H1 (cell line): Measurements from ENCODE around the gene ARHGEF28. TPM values are rescaled to one million over a fixed set of nuclear protein-coding genes. Genes with fewer than 3 reads are reported as not detected.

Experiments
- polyA plus RNA-seq, 7 experiments: library from polyadenylated mRNA; depleted of rRNA in 3 of 7; stranded (reverse) in 5 of 7; unstranded in 2 of 7; fragments of >200 nt in 5 of 7; fragments of 200-250 nt in 2 of 7; gene quantifications; 1 replicate in 5 of 7; 2 replicates in 1 of 7; 4 replicates in 1 of 7; pipeline versions ENCODE4 v1.2.1 to v1.2.3, GENCODE V29; 2011 to 2013; ENCODE audit warnings: missing spikeins in 2 of 7, mixed read lengths in 2 of 7
- total RNA-seq: library from RNA; stranded (reverse); fragmentation: NEBNext Ultra II Directional; extraction: Animal tissue kit (Norgen Biotek cat#: 25700); gene quantifications from 2 replicates; pipeline ENCODE4 v1.2.1, GENCODE V29; 2021
- TF ChIP-seq, protein P1 (sequence below): fragments of 300-600 bp; sonication (generic); IDR thresholded peaks from 2 replicates; pipeline ENCODE4 v1.7.1; 2012; ENCODE audit warnings: low read length, moderate library complexity, mild to moderate bottlenecking, inconsistent platforms; ENCODE audit not compliant: insufficient replicate concordance
- TF ChIP-seq, protein P2 (sequence below): IDR thresholded peaks from 2 replicates; pipeline ENCODE4 v1.6.1; 2011; ENCODE audit warnings: low read length, improper control_type of control experiment
- TF ChIP-seq, protein P3 (sequence below): IDR thresholded peaks from 2 replicates; pipeline ENCODE4 v1.6.1; 2012; ENCODE audit warnings: inconsistent platforms

The ARHGEF28 gene
- total and polyA plus RNA-seq, 2 of the 8 experiments (the other 6 are each of a cell fraction or from before 2014, with no cell fraction given): 0.33 to 1.0 TPM

DNA sequence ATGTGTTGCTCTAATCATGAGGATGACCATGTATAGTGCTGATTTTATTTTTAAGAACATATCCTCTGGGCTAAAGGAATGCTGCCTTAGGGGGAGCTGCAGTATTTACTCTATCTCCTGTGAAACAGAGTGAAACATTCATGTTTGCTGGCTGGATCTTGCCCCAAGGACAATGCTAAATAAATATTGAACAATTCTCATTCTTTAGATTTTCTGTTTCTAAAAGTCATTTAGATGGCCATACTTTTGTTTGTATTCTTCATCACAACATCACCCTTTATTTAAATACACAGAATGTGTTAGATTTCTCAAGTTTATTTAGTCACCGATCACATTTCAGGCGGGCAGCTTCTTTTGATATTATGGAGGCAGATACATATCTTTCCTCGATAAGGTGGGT is 103.3 kb downstream of the ARHGEF28 start (continued):
- TF ChIP-seq, protein P1, sequence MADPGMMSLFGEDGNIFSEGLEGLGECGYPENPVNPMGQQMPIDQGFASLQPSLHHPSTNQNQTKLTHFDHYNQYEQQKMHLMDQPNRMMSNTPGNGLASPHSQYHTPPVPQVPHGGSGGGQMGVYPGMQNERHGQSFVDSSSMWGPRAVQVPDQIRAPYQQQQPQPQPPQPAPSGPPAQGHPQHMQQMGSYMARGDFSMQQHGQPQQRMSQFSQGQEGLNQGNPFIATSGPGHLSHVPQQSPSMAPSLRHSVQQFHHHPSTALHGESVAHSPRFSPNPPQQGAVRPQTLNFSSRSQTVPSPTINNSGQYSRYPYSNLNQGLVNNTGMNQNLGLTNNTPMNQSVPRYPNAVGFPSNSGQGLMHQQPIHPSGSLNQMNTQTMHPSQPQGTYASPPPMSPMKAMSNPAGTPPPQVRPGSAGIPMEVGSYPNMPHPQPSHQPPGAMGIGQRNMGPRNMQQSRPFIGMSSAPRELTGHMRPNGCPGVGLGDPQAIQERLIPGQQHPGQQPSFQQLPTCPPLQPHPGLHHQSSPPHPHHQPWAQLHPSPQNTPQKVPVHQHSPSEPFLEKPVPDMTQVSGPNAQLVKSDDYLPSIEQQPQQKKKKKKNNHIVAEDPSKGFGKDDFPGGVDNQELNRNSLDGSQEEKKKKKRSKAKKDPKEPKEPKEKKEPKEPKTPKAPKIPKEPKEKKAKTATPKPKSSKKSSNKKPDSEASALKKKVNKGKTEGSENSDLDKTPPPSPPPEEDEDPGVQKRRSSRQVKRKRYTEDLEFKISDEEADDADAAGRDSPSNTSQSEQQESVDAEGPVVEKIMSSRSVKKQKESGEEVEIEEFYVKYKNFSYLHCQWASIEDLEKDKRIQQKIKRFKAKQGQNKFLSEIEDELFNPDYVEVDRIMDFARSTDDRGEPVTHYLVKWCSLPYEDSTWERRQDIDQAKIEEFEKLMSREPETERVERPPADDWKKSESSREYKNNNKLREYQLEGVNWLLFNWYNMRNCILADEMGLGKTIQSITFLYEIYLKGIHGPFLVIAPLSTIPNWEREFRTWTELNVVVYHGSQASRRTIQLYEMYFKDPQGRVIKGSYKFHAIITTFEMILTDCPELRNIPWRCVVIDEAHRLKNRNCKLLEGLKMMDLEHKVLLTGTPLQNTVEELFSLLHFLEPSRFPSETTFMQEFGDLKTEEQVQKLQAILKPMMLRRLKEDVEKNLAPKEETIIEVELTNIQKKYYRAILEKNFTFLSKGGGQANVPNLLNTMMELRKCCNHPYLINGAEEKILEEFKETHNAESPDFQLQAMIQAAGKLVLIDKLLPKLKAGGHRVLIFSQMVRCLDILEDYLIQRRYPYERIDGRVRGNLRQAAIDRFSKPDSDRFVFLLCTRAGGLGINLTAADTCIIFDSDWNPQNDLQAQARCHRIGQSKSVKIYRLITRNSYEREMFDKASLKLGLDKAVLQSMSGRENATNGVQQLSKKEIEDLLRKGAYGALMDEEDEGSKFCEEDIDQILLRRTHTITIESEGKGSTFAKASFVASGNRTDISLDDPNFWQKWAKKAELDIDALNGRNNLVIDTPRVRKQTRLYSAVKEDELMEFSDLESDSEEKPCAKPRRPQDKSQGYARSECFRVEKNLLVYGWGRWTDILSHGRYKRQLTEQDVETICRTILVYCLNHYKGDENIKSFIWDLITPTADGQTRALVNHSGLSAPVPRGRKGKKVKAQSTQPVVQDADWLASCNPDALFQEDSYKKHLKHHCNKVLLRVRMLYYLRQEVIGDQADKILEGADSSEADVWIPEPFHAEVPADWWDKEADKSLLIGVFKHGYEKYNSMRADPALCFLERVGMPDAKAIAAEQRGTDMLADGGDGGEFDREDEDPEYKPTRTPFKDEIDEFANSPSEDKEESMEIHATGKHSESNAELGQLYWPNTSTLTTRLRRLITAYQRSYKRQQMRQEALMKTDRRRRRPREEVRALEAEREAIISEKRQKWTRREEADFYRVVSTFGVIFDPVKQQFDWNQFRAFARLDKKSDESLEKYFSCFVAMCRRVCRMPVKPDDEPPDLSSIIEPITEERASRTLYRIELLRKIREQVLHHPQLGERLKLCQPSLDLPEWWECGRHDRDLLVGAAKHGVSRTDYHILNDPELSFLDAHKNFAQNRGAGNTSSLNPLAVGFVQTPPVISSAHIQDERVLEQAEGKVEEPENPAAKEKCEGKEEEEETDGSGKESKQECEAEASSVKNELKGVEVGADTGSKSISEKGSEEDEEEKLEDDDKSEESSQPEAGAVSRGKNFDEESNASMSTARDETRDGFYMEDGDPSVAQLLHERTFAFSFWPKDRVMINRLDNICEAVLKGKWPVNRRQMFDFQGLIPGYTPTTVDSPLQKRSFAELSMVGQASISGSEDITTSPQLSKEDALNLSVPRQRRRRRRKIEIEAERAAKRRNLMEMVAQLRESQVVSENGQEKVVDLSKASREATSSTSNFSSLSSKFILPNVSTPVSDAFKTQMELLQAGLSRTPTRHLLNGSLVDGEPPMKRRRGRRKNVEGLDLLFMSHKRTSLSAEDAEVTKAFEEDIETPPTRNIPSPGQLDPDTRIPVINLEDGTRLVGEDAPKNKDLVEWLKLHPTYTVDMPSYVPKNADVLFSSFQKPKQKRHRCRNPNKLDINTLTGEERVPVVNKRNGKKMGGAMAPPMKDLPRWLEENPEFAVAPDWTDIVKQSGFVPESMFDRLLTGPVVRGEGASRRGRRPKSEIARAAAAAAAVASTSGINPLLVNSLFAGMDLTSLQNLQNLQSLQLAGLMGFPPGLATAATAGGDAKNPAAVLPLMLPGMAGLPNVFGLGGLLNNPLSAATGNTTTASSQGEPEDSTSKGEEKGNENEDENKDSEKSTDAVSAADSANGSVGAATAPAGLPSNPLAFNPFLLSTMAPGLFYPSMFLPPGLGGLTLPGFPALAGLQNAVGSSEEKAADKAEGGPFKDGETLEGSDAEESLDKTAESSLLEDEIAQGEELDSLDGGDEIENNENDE: no peak
- TF ChIP-seq, protein P2, sequence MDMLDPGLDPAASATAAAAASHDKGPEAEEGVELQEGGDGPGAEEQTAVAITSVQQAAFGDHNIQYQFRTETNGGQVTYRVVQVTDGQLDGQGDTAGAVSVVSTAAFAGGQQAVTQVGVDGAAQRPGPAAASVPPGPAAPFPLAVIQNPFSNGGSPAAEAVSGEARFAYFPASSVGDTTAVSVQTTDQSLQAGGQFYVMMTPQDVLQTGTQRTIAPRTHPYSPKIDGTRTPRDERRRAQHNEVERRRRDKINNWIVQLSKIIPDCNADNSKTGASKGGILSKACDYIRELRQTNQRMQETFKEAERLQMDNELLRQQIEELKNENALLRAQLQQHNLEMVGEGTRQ: no peak
- TF ChIP-seq, protein P3, sequence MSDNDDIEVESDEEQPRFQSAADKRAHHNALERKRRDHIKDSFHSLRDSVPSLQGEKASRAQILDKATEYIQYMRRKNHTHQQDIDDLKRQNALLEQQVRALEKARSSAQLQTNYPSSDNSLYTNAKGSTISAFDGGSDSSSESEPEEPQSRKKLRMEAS: no peak
